Chondrocyte (in vitro differentiated cells): Measurements from ENCODE around the gene ST7. TPM values are rescaled to one million over a fixed set of nuclear protein-coding genes. Genes with fewer than 3 reads are reported as not detected.

ENCODE experiments used
- DNase-seq: peaks from one replicate; pipeline ENCODE4 v3.0.0; 2021; ENCODE audit warnings: mixed read lengths, low spot score
- H3K27ac Mint-ChIP-seq: one replicate; pipeline ENCODE4 v1.8.0; 2021; ENCODE audit warnings: mild to moderate bottlenecking, moderate library complexity, mixed read lengths; ENCODE audit not compliant: unreplicated experiment
- H3K27me3 Mint-ChIP-seq: 2 replicates; pipeline ENCODE4 v1.8.0; 2021; ENCODE audit warnings: low read depth, mixed read lengths
- H3K36me3 Mint-ChIP-seq: 2 replicates; pipeline ENCODE4 v1.8.0; 2021; ENCODE audit warnings: low read depth, mixed read lengths
- H3K4me1 Mint-ChIP-seq: 2 replicates; pipeline ENCODE4 v1.8.0; 2021; ENCODE audit warnings: low read depth, mild to moderate bottlenecking, mixed read lengths
- H3K4me3 Mint-ChIP-seq: one replicate; pipeline ENCODE4 v1.8.0; 2021; ENCODE audit warnings: mild to moderate bottlenecking, moderate library complexity, mixed read lengths; ENCODE audit not compliant: unreplicated experiment
- H3K9me3 Mint-ChIP-seq: 2 replicates; pipeline ENCODE4 v1.8.0; 2021; ENCODE audit warnings: low read depth, mixed read lengths
- CTCF ChIP-seq: fragments of 200-600 bp; sonication (generic); IDR thresholded peaks from 2 replicates; pipeline ENCODE4 v1.5.0; 2021; ENCODE audit warnings: antibody characterized with exemption, mild to moderate bottlenecking, moderate library complexity
- total RNA-seq: library from RNA; stranded (reverse); gene quantifications from 3 replicates; pipeline ENCODE4 v1.2.1, GENCODE V29; 2021

ST7 gene
- total RNA-seq, 1 donor from 2014 or later = 69.7 TPM

- Mint-ChIP-seq H3K27ac (peak overlapping the region; percentile 79), H3K9me3 (no peaks in the 10 kb centered on the region), H3K4me3 (no peak overlapping the region), H3K36me3 (peaks cover 9% of the 10 kb centered on the region), H3K4me1 (peaks cover 27% of the 10 kb centered on the region), H3K27me3 (no peaks in the 10 kb centered on the region)
- DNase-seq = no peak
- no peak for TF ChIP-seq CTCF
Measured at GRCh38 chr7:117097860-117098259, 144.6 kb downstream of the ST7 start.

- Mint-ChIP-seq H3K4me3 (no peak overlapping the region), H3K9me3 (no peaks in the 10 kb centered on the region), H3K27ac (peak overlapping the region; percentile 79), H3K4me1 (peaks cover 25% of the 10 kb centered on the region), H3K27me3 (no peaks in the 10 kb centered on the region), H3K36me3 (peaks cover 13% of the 10 kb centered on the region)
- no peak for TF ChIP-seq CTCF
- DNase-seq = no peak
Measured at GRCh38 chr7:117098457-117098856, 145.2 kb downstream of the ST7 start.

- Mint-ChIP-seq H3K4me3 (no peak overlapping the region), H3K36me3 (peaks cover 17% of the 10 kb centered on the region)
- no peak for TF ChIP-seq CTCF
Measured at GRCh38 chr7:117101026-117101425, 147.7 kb downstream of the ST7 start.

GRCh38 chr7:117110480-117111315 is 157.4 kb downstream of the ST7 start:
- Mint-ChIP-seq H3K9me3 (peaks cover 3% of the 10 kb centered on the region), H3K27me3 (no peaks in the 10 kb centered on the region), H3K4me1 (peaks cover 14% of the 10 kb centered on the region), H3K4me3 (no peak overlapping the region), H3K27ac (no peak overlapping the region), H3K36me3 (peaks cover 25% of the 10 kb centered on the region)
- DNase-seq = no peak
- no peak for TF ChIP-seq CTCF

More at GRCh38 chr7:117101026-117101425, 147.7 kb downstream of the ST7 start:
- Mint-ChIP-seq H3K4me1 (peaks cover 41% of the 10 kb centered on the region), H3K27me3 (no peaks in the 10 kb centered on the region), H3K27ac (no peak overlapping the region), H3K9me3 (no peaks in the 10 kb centered on the region)
- DNase-seq = no peak

GRCh38 chr7:117111535-117111934 is 158.2 kb downstream of the ST7 start:
- H3K27me3 Mint-ChIP-seq = no peaks in the 10 kb centered on the region
- H3K27ac Mint-ChIP-seq = no peak overlapping the region
- no peak for DNase-seq
- no peak for TF ChIP-seq CTCF
- H3K36me3 Mint-ChIP-seq = peaks cover 26% of the 10 kb centered on the region
- no peak overlapping the region for H3K4me3 Mint-ChIP-seq
- peaks cover 3% of the 10 kb centered on the region for H3K9me3 Mint-ChIP-seq
- H3K4me1 Mint-ChIP-seq = peaks cover 16% of the 10 kb centered on the region
